GM19025 (cell line): ENCODE results near the gene CTDSPL.
"Not testable (repeated sequence)": the region's sequence is repeated elsewhere in the genome, so short reads cannot be mapped to it uniquely, and the experiment has no call there.

Experiments used
- ATAC-seq: cut with Tn5 transposase; IDR thresholded peaks from one replicate; pipeline ENCODE4 v1.9.1; 2021; ENCODE audit warnings: mild to moderate bottlenecking, low read depth, moderate library complexity; ENCODE audit not compliant: unreplicated experiment

CTDSPL gene

DNA sequence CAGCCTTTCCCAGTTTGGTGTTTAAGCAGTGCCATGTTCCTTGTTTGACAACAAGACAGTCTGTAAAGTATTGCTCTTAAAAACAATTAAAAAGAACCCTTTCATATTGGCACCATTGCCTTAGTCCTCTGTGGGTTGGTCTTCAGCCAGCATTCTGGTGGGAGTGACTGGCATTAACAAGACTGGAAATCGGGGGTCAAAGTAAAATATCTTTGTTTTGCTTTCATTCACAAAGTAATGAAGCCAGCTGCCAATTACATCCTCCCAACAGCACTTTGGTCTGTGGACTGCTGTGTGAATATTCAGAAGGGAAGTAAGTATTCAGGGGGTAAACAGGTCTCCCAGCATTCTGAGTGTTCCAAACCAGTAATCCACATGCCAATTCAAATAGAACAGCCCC is 120.7 kb downstream of the CTDSPL start:
- no peak for ATAC-seq

DNA sequence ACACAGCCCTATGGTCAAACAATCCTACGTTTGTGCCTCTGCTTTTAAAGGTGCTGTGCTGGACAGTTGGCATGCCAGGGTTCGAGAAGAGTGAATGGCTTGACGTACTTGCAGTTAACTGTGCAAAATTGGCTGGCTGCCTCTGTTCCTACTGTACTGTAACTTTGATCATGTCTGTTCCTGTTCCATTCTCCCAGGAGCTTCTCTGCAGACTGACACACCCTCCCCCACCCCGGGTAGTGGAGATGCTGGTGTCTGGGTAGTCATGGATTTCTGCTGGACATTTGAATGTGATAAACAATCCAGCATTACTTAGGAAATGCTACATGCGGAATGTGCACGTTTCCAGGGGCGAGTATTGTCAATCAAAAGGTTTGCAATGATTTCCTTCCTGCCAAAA is 122.4 kb downstream of the CTDSPL start:
- ATAC-seq, result no peak

DNA sequence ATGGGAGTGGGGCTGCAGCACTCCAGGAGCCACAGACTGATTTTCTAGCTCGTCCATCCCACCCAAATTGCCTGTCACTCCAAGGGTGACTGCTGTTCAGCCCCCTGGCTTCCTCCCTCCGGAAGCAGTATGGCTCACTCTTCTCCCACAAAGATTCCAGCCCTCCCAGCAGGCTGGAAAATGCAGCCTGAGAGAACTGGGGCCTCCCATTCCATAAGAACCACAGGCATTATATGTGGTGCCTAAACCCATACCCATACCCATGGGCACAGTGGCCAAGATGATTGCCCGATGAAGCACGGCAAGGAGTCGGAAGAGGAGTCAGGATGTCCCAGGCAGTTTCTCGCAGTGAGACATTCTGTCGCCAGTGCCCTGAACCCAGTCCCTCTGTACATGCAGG is 122.9 kb downstream of the CTDSPL start:
- ATAC-seq, result no peak

DNA sequence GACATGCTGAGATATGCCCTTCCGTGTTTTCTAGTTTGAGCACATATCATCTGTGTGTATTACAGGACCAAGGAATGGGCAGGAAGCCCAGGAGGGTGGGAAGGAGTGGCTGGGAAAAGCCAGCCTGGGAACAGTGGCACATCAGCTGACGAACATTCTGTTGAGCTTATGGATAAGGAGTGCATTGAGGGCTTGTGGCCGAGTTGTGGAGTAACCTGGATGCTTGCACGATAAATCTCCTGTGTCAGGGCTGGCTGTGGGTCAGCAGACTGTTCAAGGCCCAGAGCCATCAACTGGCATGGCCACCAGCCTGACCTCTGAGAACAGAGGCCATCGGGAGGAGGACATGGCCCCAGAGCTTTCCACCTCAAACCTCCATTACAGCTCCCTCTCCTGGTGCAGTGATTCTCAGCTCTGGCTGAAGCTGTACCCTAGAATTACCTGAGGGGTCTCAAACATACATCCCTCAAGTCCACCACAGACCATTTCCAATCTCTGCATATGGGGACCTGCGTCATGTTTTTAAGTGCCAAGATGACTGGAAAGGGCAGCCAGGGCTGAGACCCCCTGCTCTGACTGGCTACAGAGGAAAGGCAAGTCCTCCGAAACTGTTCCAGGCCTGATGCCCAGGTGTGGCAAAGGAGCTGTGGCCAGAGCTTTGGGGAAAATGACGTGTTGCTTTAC is 124.1 kb downstream of the CTDSPL start:
- ATAC-seq, result no peak

DNA sequence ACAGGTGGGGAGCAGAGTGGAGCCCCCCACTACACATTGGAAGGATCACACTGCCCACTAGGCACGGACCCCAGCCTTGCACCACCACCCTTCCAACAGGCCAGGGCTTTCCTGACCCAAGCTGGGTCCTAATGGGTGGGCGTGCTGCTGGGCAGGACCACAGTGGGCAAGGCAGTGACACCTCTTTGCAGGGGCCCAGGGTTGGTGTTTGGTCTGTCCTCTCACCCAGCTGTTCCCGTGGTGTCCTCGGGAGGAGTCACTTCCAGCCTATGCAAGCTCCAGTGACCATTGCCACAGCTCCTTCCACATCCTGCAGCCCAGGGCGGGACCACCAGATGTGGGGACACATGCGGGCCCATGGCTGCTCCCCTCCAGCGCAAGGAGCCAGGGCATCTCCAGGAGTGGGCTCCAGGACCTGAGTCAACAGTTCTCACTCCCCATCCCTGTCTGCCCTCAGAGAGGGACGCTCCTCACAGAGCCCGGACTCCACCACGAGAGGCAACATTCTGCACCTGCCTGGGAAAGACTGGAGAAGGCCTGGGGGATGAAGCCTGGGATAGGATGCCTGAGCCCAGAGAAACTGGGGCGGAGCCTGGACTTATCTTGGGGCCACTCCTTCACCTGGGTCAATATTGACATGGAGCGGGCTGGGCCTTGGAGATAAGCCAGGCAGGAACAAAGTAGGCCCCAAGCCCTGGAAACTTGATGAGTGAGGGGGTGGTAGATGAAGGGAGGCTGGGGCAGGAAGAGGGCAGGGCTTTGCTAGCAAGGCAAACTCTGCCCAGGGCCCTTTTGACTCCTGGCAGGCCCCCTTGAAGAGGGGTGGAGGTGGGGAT is 125.0 kb downstream of the CTDSPL start:
- no peak for ATAC-seq

DNA sequence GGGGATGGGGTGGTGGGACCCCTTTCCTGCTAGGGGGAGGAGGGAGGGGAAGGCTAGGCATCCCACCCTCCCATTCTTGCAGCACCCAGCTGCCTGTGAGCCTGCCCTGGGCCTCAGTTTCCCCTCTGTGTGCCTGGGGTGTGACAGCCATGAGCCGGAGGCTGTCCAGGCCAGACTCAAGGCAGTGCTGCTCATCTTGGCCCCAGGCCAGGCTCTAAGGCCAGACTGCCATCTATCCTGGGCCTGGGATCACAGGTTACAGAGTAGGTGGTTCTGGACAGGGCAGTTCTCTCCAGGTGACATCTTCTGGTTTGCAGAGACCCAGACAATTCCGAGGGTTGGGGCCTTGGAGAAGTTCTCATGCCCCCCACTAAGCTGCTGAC is 125.6 kb downstream of the CTDSPL start:
- no peak for ATAC-seq

DNA sequence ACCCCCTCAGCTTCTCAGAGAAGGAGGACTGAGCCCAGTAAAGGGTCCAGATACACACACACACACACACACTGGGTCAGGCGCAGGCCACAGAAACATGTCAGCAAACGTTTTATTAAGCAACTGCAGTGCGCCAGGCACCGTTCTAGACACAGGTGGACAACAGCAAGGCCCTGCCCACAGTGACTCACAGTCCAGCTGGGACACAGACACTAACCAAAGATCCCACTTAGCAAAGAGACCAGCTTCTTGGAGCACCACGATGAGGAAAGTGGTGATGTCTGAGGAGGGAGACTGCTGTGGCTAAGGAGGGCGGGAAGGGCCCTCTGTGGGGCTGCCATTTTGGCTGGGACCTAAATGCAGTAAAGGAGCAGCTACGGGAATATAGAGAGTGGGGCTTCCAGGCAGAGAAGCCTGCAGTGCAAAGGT is 126.1 kb downstream of the CTDSPL start:
- no peak for ATAC-seq

DNA sequence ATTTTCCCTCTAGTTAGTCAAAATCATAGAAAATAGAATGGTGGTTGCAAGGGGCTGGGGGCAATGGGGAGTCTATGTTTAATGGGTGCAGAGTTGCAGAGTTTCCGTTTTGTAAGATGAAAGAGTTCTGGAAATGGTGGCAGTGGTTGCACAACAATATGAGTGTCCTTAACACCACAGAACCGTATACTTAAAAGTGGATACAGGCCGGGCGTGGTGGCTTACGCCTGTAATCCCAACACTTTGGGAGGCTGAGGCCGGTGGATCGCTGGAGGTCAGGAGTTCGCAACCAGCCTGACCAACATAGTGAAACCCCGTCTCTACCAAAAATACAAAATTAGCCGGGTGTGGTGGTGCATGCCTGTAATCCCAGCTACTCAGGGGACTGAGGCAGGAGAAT is 126.7 kb downstream of the CTDSPL start:
- ATAC-seq, result not testable (repeated sequence)

DNA sequence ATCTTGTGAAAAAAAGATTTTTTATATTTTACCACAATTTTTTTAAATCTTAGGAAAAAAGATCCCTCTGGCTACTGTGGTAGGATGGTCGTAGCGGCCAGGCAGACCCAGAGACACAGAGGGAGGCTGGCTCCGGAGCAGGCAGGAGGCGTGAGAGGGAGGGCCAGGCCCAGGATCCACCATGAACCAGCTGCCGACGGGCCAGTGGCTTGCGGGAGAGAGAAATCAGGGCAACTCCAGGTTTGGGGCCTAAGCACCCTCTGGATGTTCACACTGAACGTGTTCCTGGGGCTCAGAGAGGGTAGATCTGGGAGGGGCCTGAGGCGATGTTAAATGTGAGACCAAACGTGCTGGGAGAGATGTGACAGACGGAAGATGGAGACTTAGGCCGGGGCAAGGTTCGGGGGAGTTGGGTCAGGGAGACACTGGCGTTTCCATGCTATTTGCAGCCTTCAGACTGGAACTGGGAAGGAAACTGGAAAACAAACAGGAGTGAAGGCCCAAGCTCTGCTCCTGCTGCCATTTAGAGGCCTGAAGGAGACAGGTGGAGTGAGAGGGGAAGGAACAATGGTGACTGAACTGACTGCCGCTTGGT is 127.3 kb downstream of the CTDSPL start:
- no peak for ATAC-seq

DNA sequence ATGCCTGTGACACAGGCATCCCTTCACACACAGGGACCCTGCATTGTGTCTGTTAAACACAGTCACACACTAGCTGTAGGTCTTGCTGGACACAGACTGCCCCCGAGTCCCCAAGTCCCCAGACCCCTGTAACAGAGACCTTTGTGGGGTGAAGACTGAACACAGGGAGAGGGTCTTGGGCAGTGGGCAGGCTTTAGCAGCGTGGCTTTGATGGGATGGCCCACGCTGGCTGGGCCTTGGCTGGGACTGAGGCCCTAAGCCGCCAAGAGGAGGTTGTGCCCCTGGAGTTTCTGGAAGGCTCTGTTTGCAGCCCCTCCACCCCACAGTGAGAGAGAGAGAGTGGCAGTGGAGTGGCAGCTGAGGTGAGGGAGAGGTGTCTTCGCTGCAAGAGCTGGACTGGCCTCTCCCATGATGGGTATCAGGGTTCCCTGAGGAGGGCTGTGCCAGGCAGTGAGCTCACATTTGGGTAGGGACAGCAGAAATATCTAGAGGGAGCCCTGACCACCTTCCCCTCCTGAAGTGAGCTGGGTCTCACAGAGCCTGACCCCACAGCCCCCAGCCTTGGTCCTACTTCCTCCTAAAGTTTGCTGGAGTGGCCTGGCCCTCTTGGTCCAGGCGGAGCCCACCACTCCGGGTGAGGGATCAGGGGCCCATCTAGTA is 128.3 kb downstream of the CTDSPL start:
- ATAC-seq, result no peak

DNA sequence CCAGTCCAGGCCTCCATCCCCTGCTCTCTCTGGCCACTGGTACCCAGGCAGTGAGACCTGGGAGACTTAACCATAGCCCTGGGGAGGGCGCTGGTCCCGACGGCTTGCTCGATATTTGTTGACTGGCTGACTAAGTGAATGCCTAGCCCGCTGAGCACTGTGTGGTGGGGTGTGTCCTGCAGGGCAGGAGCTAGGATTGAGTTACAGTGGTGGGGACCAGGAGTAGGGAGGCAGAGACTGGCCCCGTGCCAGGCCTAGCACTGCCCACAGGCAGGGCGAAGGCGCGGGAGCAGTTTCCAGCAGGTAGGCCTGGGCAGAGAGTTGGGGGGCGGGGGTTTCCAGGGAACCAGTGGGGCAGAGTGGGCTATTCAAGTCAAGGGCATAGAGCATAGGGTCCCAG is 128.8 kb downstream of the CTDSPL start, which contains the start of gene VILL:
VILL (plus strand) TSS at position 260 of the 400 bp plus-strand sequence. CDS start 2,887 bp downstream, outside the sequence.
- no peak for ATAC-seq

DNA sequence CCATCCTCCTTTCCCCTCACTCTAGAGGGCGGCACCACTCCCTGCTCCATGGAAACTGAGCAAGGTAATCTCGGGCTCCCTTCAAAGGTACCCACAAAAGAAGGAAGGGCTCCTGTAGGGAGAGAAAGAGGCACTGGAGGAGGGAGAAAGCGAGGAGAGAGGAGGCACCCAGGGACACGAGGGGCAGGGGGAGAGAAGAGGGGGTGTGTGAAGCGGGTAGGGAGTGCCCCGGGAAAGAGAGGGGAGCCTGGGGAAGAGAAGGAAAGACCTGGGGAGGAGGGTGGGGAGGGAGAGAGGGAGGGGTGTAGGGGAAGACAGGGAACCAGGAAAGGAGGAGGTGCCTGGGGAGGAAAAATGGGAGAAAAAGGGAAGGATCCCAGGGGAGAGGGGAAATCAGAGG is 129.4 kb downstream of the CTDSPL start:
- no peak for ATAC-seq

DNA sequence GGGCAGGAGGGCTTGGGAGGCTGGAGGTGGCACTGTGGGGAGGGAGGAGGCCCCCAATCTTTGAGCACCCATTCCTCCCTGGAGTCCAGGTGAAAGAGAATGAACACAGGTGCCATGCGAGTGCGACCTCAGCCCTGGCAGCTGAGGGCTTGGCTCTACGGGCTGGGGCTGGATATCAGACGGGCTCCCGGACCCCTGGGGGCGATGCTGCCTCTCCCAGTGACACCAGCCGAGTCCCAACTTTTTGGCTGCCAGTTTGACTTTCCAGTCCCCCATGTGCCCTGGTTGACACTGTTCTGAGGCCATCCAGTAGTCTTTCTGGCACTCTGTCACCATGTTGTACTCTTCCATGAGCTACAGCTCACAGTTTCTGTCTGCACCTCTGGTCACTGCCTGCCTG is 130.1 kb downstream of the CTDSPL start:
- no peak for ATAC-seq

DNA sequence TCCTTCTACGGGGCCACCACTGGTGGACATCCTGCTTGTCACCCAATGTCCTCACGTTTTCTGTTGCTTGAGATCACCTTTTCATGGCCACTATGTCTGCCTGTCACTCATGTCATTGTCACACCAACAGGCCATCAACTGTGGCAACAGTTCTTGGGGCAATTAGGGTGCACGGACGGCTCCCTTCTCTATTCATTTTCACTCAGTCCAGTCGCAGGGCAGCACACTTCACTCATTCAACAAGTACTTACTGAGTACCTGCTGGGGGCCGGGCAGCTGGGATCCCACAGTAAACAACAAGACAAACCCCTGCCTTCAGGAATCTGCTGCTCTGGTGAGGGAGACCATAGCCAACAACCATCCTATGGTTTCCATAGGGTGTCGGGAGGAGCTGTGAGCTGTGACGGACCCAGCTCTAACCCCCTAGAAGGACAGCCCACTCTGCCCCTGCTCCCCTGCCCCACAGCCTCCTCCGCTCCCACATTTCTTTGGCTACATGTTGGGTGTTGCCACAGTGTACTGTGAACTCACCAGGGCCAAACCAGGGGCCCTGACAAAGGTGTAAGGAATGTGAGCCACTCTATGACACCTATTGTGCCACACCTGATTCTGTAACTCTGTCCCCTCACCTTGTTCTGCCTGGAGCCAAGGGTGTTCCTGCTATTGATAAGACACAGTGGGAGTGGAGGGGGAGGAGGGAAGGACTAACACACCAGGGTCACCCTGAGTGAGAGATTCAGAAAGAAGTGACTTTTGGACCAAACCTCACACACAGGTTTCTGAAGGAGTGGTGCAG is 130.8 kb downstream of the CTDSPL start:
- no peak for ATAC-seq

DNA sequence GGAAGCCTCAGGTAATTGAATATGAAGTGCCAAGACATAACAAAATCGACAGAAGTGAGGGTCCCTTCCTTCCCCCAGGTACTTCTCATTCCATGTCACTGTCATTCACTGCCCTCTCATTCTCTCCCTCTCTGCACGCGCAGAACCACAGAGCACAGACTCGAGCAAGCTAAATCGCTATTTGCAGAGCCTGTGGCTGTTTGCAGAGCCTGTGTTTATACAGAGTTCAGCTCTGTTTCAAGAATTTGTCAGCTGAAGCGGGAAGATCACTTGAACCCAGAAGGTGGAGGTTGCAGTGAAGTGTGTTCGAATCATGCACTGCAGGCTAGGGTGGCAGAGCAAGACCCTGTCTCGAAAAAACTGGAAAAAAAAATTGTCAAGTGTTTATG is 131.4 kb downstream of the CTDSPL start:
- ATAC-seq, result no peak

DNA sequence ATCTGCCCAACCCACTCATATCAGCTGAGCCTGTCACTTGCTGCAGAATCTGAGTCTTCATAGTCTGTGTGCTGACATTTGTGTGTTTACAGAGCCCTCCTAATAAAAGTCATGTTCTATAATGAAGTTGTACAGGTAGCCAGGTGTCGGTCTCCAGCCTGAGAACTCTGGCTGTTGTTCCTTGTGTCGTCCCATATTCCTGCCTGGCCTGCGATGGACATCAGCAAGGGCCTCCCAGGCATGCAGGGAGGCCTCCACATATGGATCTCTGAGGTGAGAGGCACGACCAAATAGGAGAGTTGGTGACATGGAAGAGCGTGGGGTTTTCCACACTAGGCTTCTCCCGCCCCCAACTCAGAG is 131.8 kb downstream of the CTDSPL start:
- no peak for ATAC-seq

DNA sequence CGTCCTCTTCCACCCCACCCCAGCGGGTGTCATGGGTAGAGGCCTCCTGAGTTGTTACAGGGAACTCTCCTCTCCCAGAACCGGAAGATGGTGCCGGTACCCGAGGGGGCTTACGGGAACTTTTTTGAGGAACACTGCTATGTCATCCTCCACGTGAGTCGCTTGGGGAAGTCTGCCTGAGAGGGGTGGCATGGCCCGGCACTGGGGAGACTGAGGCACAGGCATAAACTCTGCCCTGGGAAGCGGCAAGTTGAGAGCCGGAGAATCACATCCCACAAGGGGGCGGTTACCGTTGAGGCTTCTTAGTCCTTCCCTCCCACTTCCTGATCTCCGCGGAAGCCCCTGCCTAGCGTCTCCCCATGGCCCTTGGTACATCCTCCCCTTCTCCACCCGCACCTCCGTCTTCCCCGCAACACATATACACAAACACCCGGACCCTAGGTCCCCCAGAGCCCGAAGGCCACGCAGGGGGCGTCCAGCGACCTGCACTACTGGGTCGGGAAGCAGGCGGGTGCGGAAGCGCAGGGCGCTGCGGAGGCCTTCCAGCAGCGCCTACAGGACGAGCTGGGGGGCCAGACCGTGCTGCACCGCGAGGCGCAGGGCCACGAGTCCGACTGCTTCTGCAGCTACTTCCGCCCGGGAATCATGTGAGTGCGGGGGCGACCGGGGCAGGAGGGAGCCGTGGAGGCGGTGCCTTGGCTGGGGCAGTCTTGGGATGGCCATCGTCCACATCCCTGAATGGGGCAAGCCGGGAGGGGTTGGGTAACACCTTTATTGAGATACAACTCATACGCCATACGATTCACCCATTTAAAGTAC is 132.3 kb downstream of the CTDSPL start:
- ATAC-seq, result peak; percentile 56

DNA sequence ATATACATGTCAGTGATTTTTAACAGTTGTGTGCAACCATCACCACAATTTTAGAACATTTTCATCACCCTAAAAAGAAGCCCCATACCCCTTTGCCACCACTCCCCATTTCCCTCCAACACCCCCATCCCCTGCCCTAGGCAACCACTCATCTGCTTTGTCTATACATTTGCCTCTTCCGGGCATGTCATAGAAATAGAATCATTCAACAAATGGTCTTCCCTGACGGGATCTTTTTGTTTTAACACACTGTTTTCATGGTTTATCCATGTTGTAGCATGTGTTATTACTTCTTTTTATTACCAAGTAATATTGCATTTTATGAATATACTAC is 132.9 kb downstream of the CTDSPL start:
- ATAC-seq, result no peak
